Ascending aorta (tissue), 2 donors: ENCODE results near the gene ACTL8. TPM values are rescaled to one million over a fixed set of nuclear protein-coding genes. Genes with fewer than 3 reads are reported as not detected.

Experiments used
- DNase-seq, 2 donors: peaks; one replicate each; pipeline ENCODE4 v3.0.0-alpha.2; 2019; ENCODE audit warnings: low spot score in 2 of 2
- H3K27ac ChIP-seq, 2 donors: fragments of 200-600 bp; sonication (generic); one replicate each; pipeline ENCODE4 v1.5.1; 2016 to 2017; ENCODE audit warnings: mild to moderate bottlenecking in 1 of 2
- H3K27me3 ChIP-seq: fragments of 200-600 bp; sonication (generic); one replicate; pipeline ENCODE4 v1.5.1; 2017
- H3K36me3 ChIP-seq, 2 donors: fragments of 200-600 bp; sonication (generic); one replicate each; pipeline ENCODE4 v1.5.1; 2016
- H3K4me1 ChIP-seq, 2 donors: fragments of 200-600 bp; sonication (generic); one replicate each; pipeline ENCODE4 v1.5.1; 2016 to 2017; ENCODE audit warnings: mild to moderate bottlenecking in 1 of 2
- H3K4me3 ChIP-seq, 2 donors: fragments of 200-600 bp; sonication (generic); one replicate each; pipeline ENCODE4 v1.5.1; 2016 to 2017; ENCODE audit warnings: mild to moderate bottlenecking in 1 of 2
- H3K9me3 ChIP-seq, 2 donors: fragments of 200-600 bp; sonication (generic); one replicate each; pipeline ENCODE4 v1.5.1; 2016
- intact Hi-C: fragments of 100-400 bp; cut with DNase I; formaldehyde crosslinking; loops from one replicate; pipeline ENCODE4 v1.15.1; 2023
- total RNA-seq: library from RNA; depleted of rRNA; stranded (reverse); fragments of >200 nt; gene quantifications from one replicate; pipeline ENCODE4 v1.1.0, GENCODE V29; 2016
- TF ChIP-seq, protein P1 (sequence below), 3 experiments: fragments of 200-600 bp in 2 of 3; fragments of 450-650 bp in 1 of 3; sonication (generic) in 2 of 3; IDR thresholded peaks; one replicate each; pipeline ENCODE4 v1.5.1; 2016 to 2019; ENCODE audit warnings: antibody characterized with exemption in 3 of 3, mild to moderate bottlenecking in 1 of 3, moderate library complexity in 1 of 3

Gene ACTL8
- total RNA-seq, 1 donor from 2014 or later = not detected

DNA sequence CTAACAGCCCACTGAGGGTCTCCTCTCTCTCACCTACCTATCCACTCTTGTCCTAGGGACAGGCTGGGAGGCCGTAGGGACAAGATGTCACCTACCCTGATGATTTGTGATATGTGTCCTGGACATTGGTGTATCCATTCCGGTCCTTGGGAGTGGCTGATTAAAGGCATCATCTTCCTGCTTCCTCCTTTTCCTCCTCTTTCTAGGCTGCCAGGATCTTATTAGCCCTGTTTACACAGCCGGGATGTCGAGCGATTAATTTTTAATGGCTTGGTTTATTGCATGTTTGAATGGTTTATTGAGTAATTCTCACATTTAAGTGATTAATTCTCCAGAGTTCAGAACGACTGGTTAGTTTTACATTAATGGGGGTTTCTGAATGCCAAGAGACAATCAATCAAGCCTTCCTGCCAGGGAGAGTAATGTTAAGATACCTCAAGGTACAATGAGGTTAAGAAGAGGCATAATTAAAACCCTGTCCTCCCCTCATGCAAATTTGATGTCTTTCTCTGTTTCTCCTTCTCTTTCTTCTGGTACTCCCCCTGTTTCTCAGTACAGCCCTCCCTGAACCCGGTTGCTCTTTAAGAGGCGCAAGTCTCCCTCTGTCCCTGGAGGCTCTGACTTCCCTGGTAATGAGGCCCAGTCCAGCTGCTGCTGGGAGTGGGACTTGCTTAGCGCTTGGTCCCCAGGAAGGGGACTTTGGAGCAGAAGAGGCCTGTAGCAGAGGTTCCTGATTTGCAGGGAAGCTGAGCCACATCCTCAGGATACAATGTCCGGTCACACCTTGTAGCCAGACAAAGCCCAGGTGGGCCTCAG, 50.9 kb downstream of the ACTL8 start:
- Histone ChIP-seq H3K9me3 (no peaks in the 10 kb centered on the region), H3K27me3 (no peaks in the 10 kb centered on the region), H3K4me1 (no peaks in the 10 kb centered on the region), H3K4me3 (no peak overlapping the region), H3K36me3 (no peaks in the 10 kb centered on the region), H3K27ac (no peak overlapping the region)
- DNase-seq = no peak
- TF ChIP-seq, protein P1, sequence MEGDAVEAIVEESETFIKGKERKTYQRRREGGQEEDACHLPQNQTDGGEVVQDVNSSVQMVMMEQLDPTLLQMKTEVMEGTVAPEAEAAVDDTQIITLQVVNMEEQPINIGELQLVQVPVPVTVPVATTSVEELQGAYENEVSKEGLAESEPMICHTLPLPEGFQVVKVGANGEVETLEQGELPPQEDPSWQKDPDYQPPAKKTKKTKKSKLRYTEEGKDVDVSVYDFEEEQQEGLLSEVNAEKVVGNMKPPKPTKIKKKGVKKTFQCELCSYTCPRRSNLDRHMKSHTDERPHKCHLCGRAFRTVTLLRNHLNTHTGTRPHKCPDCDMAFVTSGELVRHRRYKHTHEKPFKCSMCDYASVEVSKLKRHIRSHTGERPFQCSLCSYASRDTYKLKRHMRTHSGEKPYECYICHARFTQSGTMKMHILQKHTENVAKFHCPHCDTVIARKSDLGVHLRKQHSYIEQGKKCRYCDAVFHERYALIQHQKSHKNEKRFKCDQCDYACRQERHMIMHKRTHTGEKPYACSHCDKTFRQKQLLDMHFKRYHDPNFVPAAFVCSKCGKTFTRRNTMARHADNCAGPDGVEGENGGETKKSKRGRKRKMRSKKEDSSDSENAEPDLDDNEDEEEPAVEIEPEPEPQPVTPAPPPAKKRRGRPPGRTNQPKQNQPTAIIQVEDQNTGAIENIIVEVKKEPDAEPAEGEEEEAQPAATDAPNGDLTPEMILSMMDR (IDR thresholded peaks at IDR 0.05) = no peak
- intact Hi-C loops = no loop called here

DNA sequence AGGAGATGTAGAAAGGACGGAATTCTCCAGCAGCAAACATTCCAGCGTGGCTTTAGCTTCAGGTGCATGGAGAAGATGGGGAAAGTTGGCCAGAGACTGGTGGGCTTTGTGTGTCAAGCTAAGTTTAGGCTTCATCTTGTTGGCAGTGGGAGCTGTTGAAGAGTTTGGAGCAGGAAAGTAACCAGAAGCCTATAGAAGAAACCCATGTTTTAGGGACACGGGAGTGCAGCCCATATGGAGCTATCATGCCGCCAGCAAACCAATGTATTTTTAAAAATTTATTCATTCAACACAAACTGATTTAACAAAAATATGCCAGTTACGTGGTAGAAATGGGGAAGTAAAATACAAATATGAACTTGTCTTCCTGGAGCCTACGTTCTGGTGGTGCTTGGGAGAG, 53.7 kb downstream of the ACTL8 start:
- Histone ChIP-seq H3K4me1 (no peaks in the 10 kb centered on the region), H3K9me3 (no peaks in the 10 kb centered on the region), H3K27ac (no peak overlapping the region), H3K27me3 (no peaks in the 10 kb centered on the region), H3K4me3 (no peak overlapping the region), H3K36me3 (no peaks in the 10 kb centered on the region)
- TF ChIP-seq, protein P1 (IDR thresholded peaks at IDR 0.05) = no peak
- intact Hi-C loops = no loop called here
- DNase-seq = no peak

DNA sequence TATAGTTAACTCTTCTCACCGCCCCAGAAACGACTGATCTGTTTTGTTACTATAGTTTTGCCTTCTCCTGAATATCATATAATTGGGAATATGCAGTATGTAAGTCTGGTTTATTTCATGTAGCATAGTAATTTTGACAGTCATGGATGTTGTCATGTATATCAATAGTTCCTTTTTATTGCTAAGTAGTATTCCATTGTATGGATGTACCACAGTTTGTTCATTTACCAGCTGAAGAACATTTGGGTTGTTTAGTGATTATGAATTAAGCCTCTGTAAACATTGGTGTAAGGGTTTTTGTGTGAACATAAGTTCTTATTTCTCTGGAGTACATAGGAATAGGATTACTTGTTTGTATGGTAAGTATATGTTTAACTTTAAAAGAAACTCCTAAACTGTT, 55.5 kb downstream of the ACTL8 start:
- TF ChIP-seq, protein P1 (IDR thresholded peaks at IDR 0.05) = no peak
- no peak overlapping the region for H3K27ac ChIP-seq
- intact Hi-C loops = no loop called here
- H3K4me3 ChIP-seq = no peak overlapping the region
- DNase-seq = no peak
- peaks cover 0 to 4% of the 10 kb centered on the region in 2 donors for H3K9me3 ChIP-seq
- H3K27me3 ChIP-seq = no peaks in the 10 kb centered on the region
- no peaks in the 10 kb centered on the region for H3K4me1 ChIP-seq
- H3K36me3 ChIP-seq = no peaks in the 10 kb centered on the region

DNA sequence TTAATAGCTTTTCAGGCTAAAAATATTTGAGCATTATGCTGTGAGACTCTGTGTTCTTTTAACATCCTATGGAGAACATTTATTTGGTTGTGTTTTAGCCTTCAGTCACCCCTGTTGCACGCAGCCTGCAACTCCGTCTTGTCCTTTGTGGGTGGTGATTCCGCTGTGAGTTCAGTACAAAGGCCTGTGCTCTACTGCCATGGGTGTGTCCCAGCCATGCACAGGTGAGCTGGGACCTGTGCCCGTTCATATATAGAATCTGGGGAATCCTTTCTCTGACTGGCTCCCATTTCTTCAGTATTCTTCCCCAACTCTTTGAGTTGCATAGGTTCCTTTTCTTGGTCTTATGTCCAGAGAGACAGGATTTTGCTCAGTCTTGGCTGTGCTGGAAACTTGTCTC, 61.4 kb downstream of the ACTL8 start:
- TF ChIP-seq, protein P1 (IDR thresholded peaks at IDR 0.05) = no peak
- Histone ChIP-seq H3K4me1 (no peaks in the 10 kb centered on the region), H3K27ac (no peak overlapping the region), H3K4me3 (no peak overlapping the region), H3K36me3 (no peaks in the 10 kb centered on the region), H3K27me3 (no peaks in the 10 kb centered on the region), H3K9me3 (peaks cover 0 to 4% of the 10 kb centered on the region in 2 donors)
- DNase-seq = peak in 1 of 2 donors; percentile 53
- intact Hi-C loops = no loop called here

DNA sequence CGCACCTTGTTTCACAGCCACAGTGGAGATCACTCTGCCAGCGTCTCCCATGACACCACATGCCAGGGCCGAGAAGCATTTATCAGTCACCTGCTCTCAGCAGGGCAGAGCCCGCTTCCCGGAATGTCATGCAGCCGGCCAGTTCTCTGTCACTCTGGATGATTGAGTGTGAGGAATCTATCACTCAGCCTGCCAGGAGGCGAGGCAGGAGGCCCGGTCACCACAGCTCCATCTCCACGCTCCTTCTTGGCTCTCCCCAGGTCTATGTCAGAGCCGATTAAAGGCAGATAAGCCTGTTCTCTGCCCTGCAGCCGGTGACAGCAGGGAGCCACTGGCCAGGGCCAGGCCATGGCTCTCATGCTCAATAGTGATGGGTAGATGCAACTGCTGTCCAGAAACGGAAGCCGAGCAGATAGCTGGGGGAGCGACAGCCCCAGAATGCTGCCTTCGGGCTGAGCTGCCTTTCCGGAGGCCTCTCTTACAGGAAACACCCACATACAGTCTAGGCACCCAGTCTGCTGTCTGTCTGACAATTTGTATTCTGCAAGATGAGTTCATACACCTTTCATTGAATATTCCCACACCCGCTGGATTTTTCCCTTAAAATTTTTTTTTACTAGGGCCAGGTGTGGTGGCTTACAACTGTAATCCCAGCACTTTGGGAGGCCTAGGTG, 64.1 kb downstream of the ACTL8 start:
- intact Hi-C loops = no loop called here
- no peaks in the 10 kb centered on the region for H3K4me1 ChIP-seq
- no peaks in the 10 kb centered on the region for H3K36me3 ChIP-seq
- H3K27me3 ChIP-seq = no peaks in the 10 kb centered on the region
- TF ChIP-seq, protein P1 (IDR thresholded peaks at IDR 0.05) = no peak
- peaks cover 0 to 4% of the 10 kb centered on the region in 2 donors for H3K9me3 ChIP-seq
- peak in 1 of 2 donors; percentile 12 for DNase-seq
- H3K4me3 ChIP-seq = no peak overlapping the region
- H3K27ac ChIP-seq = no peak overlapping the region
